ENCODE results near the gene PGM1.

The PGM1 gene

GRCh38 chr1:63675420-63675931 lies 82.3 kb downstream of the PGM1 start:
- no peak for TF ChIP-seq CTCF (IDR thresholded peaks at IDR 0.05; ENCODE audit: low read length, missing control alignments)
- H3K4me3 ChIP-seq (replicated peaks; ENCODE audit: low read depth, low read length) = no peak overlapping the region
- DNase-seq (ENCODE audit: low read depth) = no peak

GRCh38 chr1:63677497-63677896 lies 84.3 kb downstream of the PGM1 start:
- DNase-seq (ENCODE audit: low read depth) = no peak
- no peak for TF ChIP-seq CTCF (IDR thresholded peaks at IDR 0.05; ENCODE audit: low read length, missing control alignments)

GRCh38 chr1:63678200-63678599 lies 85.0 kb downstream of the PGM1 start:
- no peak for DNase-seq (ENCODE audit: low read depth)
- H3K4me3 ChIP-seq (replicated peaks; ENCODE audit: low read depth, low read length) = no peak overlapping the region
- no peak for TF ChIP-seq CTCF (IDR thresholded peaks at IDR 0.05; ENCODE audit: low read length, missing control alignments)

More at GRCh38 chr1:63677497-63677896, 84.3 kb downstream of the PGM1 start:
- H3K4me3 ChIP-seq (replicated peaks; ENCODE audit: low read depth, low read length) = no peak overlapping the region

GRCh38 chr1:63679076-63679475 lies 85.9 kb downstream of the PGM1 start:
- no peak for TF ChIP-seq CTCF (IDR thresholded peaks at IDR 0.05; ENCODE audit: low read length, missing control alignments)
- DNase-seq (ENCODE audit: low read depth) = no peak
- no peak overlapping the region for H3K4me3 ChIP-seq (replicated peaks; ENCODE audit: low read depth, low read length)

- H3K4me3 ChIP-seq (replicated peaks; ENCODE audit: low read depth, low read length) = no peak overlapping the region
- no peak for TF ChIP-seq CTCF (IDR thresholded peaks at IDR 0.05; ENCODE audit: low read length, missing control alignments)
- no peak for DNase-seq (ENCODE audit: low read depth)
Measured at GRCh38 chr1:63679589-63679988, 86.4 kb downstream of the PGM1 start.

GRCh38 chr1:63682936-63683335 lies 89.7 kb downstream of the PGM1 start:
- DNase-seq (ENCODE audit: low read depth) = no peak
- no peak overlapping the region for H3K4me3 ChIP-seq (replicated peaks; ENCODE audit: low read depth, low read length)
- TF ChIP-seq CTCF (IDR thresholded peaks at IDR 0.05; ENCODE audit: low read length, missing control alignments) = no peak

- no peak overlapping the region for H3K4me3 ChIP-seq (replicated peaks; ENCODE audit: low read depth, low read length)
- no peak for TF ChIP-seq CTCF (IDR thresholded peaks at IDR 0.05; ENCODE audit: low read length, missing control alignments)
- no peak for DNase-seq (ENCODE audit: low read depth)
Measured at GRCh38 chr1:63683759-63684158, 90.5 kb downstream of the PGM1 start.
